Endothelial cell of hepatic sinusoid (primary cell): ENCODE data around the gene HIPK2.

ENCODE experiments used
- in situ Hi-C: cut with HindIII; loops from 2 replicates; pipeline ENCODE4 v1.10.0; 2017; ENCODE audit warnings: low sequenced_read_pairs

Gene HIPK2

GRCh38 chr7:139658296-139658695 is 119.5 kb downstream of the HIPK2 start:
- in situ Hi-C loops, result no loop called here

GRCh38 chr7:139657725-139658124 is 120.1 kb downstream of the HIPK2 start:
- in situ Hi-C loops, result no loop called here

- in situ Hi-C loops, result no loop called here
Observed at GRCh38 chr7:139656387-139656786, 121.4 kb downstream of the HIPK2 start.

GRCh38 chr7:139655305-139655704 is 122.5 kb downstream of the HIPK2 start:
- in situ Hi-C loops, result no loop called here

- in situ Hi-C loops, result no loop called here
Observed at GRCh38 chr7:139654276-139655181, 123.3 kb downstream of the HIPK2 start.

GRCh38 chr7:139651914-139652313 is 125.9 kb downstream of the HIPK2 start:
- in situ Hi-C loops, result no loop called here

- in situ Hi-C loops, result no loop called here
Observed at GRCh38 chr7:139651308-139651707, 126.5 kb downstream of the HIPK2 start.

GRCh38 chr7:139650429-139651100 is 127.2 kb downstream of the HIPK2 start:
- in situ Hi-C loops, result no loop called here

- in situ Hi-C loops, result no loop called here
Observed at GRCh38 chr7:139648941-139649425, 128.8 kb downstream of the HIPK2 start.

- in situ Hi-C loops, result no loop called here
Observed at GRCh38 chr7:139648391-139648861, 129.4 kb downstream of the HIPK2 start.

- in situ Hi-C loops, result no loop called here
Observed at GRCh38 chr7:139647814-139648390, 129.9 kb downstream of the HIPK2 start.

GRCh38 chr7:139647085-139647484 is 130.7 kb downstream of the HIPK2 start:
- in situ Hi-C loops, result no loop called here

- in situ Hi-C loops, result no loop called here
Observed at GRCh38 chr7:139646566-139646965, 131.2 kb downstream of the HIPK2 start.

GRCh38 chr7:139645572-139646523 is 131.9 kb downstream of the HIPK2 start:
- in situ Hi-C loops, result no loop called here

GRCh38 chr7:139643951-139644585 is 133.7 kb downstream of the HIPK2 start:
- in situ Hi-C loops, result no loop called here

- in situ Hi-C loops, result no loop called here
Observed at GRCh38 chr7:139642283-139642682, 135.5 kb downstream of the HIPK2 start.

GRCh38 chr7:139641337-139641992 is 136.3 kb downstream of the HIPK2 start:
- in situ Hi-C loops, result no loop called here

GRCh38 chr7:139640681-139641080 is 137.1 kb downstream of the HIPK2 start:
- in situ Hi-C loops, result no loop called here

GRCh38 chr7:139639563-139639962 is 138.2 kb downstream of the HIPK2 start:
- in situ Hi-C loops, result no loop called here
